Measurements from ENCODE around the gene SEMA3G. TPM values are rescaled to one million over a fixed set of nuclear protein-coding genes. Genes with fewer than 3 reads are reported as not detected.

Gene SEMA3G
- total RNA-seq, 5 donors from 2014 or later (not counting 1 experiment from before 2014, with no cell fraction given): 0.75 to 1.9 (median 1.4) TPM

DNA sequence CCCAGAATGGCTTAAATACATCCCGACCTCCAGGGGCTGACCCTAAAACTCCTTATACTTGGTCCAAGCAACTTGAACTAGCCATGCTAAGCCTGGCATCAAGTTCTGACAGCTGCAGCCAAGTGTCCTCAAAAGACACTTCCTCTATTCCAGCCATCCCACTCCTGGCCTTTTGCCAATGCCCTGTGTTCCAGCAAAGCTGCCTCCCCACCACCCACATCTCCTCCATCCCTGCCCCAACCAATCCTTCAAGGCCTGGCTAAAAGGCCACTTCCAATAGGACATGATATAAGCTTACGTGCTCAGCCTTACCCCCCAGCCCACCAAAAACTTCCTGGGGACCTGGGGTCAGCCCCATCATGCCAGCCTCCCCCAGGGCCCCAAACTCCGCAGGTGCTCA is 40.9 kb downstream of the SEMA3G start:
- Mint-ChIP-seq H3K4me1 (peaks cover 14 to 18% (median 15%) of the 10 kb centered on the region in 3 donors), H3K4me3 (no peak overlapping the region), H3K9me3 (no peaks in the 10 kb centered on the region), H3K36me3 (peaks cover 42% of the 10 kb centered on the region), H3K27ac (no peak overlapping the region), H3K27me3 (no peaks in the 10 kb centered on the region)
- Histone ChIP-seq H3K9me3 (no peaks in the 10 kb centered on the region), H3K36me3 (ENCODE audit: control insufficient read depth in 2 of 2, extremely low read depth in 1 of 2, insufficient read depth in 1 of 2, low read length in 1 of 2) (peaks cover 33 to 81% of the 10 kb centered on the region in 2 donors), H3K27ac (ENCODE audit: low read length) (no peak overlapping the region), H3K4me3 (ENCODE audit: control insufficient read depth in 1 of 2, extremely low read depth in 1 of 2, low read length in 1 of 2) (no peak overlapping the region), H3K4me1 (ENCODE audit: control insufficient read depth in 1 of 2, extremely low read depth in 1 of 2, insufficient read depth in 2 of 2, low read length in 2 of 2) (peaks cover 2 to 30% of the 10 kb centered on the region in 2 experiments), H3K27me3 (replicated peaks in 1 of 2; ENCODE audit: control insufficient read depth in 2 of 2, extremely low read depth in 1 of 2, insufficient read depth in 2 of 2, low read length in 1 of 2) (no peaks in the 10 kb centered on the region)
- POLR2A ChIA-PET: interaction anchor here in 1 of 2 donors (0.5 kb wide), 1 partner anchor 211 kb away, joined by 3 read pairs; no protein-coding TSS in a partner anchor
- ATAC-seq (replicated peaks in 1 of 4) (no peak), DNase-seq (no peak)
- 100% methylated on average over 3 of the region's 3 CpGs for WGBS (ENCODE audit: insufficient coverage)
- CTCF ChIA-PET: no interaction called here

- ChIA-PET POLR2A (interaction anchor here in 1 of 2 donors (0.5 kb wide), 1 partner anchor 211 kb away, joined by 3 read pairs; no protein-coding TSS in a partner anchor), CTCF (no interaction called here)
- H3K9me3 ChIP-seq: no peaks in the 10 kb centered on the region
- H3K4me1 ChIP-seq (ENCODE audit: control insufficient read depth in 1 of 2, extremely low read depth in 1 of 2, insufficient read depth in 2 of 2, low read length in 2 of 2): peaks cover 0 to 24% of the 10 kb centered on the region in 2 experiments
- Mint-ChIP-seq H3K36me3 (peaks cover 41% of the 10 kb centered on the region), H3K4me3 (no peak overlapping the region), H3K27ac (no peak overlapping the region), H3K9me3 (no peaks in the 10 kb centered on the region), H3K27me3 (no peaks in the 10 kb centered on the region), H3K4me1 (peaks cover 8 to 12% (median 9%) of the 10 kb centered on the region in 3 donors)
- no peak overlapping the region for H3K4me3 ChIP-seq (ENCODE audit: control insufficient read depth in 1 of 2, extremely low read depth in 1 of 2, low read length in 1 of 2)
- H3K36me3 ChIP-seq (ENCODE audit: control insufficient read depth in 2 of 2, extremely low read depth in 1 of 2, insufficient read depth in 1 of 2, low read length in 1 of 2): peaks cover 33 to 87% of the 10 kb centered on the region in 2 donors
- WGBS (ENCODE audit: insufficient coverage): 96% methylated on average over 18 of the region's 19 CpGs
- no peaks in the 10 kb centered on the region for H3K27me3 ChIP-seq (replicated peaks in 1 of 2; ENCODE audit: control insufficient read depth in 2 of 2, extremely low read depth in 1 of 2, insufficient read depth in 2 of 2, low read length in 1 of 2)
- no peak for DNase-seq
- no peak overlapping the region for H3K27ac ChIP-seq (ENCODE audit: low read length)
- ATAC-seq (replicated peaks in 1 of 4): no peak
Measured at GRCh38 chr3:52403271-52403841, 41.5 kb downstream of the SEMA3G start.

DNA sequence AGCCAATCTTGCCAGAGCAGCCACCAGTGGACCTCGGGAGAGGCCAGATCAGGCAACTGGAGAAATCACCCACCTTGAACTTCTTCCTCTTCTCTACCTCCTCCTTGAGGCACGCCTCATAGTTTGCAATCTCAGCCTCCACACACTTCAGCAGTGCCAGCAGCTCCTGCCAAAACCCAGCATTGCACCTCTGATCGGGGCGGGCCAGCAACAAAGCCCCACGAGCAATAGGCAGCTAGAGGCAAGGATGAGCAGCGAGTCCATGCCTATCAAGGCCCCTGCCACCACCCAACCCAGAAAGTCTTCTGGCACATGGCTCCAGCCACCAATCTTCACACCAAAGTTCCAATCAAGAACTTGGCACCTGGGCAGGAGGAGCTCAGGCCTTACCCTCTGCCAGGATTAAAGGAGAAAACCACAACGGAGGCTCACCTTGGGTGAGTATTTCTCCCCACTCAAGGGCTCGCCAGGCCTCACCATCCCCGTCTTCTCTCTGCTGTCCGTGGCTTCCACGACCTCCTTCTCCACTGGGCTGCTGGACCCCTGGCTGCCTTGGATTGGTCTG is 42.1 kb downstream of the SEMA3G start:
- Histone ChIP-seq H3K36me3 (ENCODE audit: control insufficient read depth in 2 of 2, extremely low read depth in 1 of 2, insufficient read depth in 1 of 2, low read length in 1 of 2) (peaks cover 36 to 83% of the 10 kb centered on the region in 2 donors), H3K27me3 (replicated peaks in 1 of 2; ENCODE audit: control insufficient read depth in 2 of 2, extremely low read depth in 1 of 2, insufficient read depth in 2 of 2, low read length in 1 of 2) (no peaks in the 10 kb centered on the region), H3K27ac (ENCODE audit: low read length) (no peak overlapping the region), H3K4me1 (ENCODE audit: control insufficient read depth in 1 of 2, extremely low read depth in 1 of 2, insufficient read depth in 2 of 2, low read length in 2 of 2) (peaks cover 0 to 19% of the 10 kb centered on the region in 2 experiments), H3K9me3 (no peaks in the 10 kb centered on the region), H3K4me3 (ENCODE audit: control insufficient read depth in 1 of 2, extremely low read depth in 1 of 2, low read length in 1 of 2) (no peak overlapping the region)
- ChIA-PET POLR2A (no interaction called here), CTCF (no interaction called here)
- Mint-ChIP-seq H3K4me3 (no peak overlapping the region), H3K9me3 (no peaks in the 10 kb centered on the region), H3K27ac (no peak overlapping the region), H3K4me1 (peaks cover 2 to 6% (median 3%) of the 10 kb centered on the region in 3 donors), H3K27me3 (no peaks in the 10 kb centered on the region), H3K36me3 (peaks cover 35% of the 10 kb centered on the region)
- no peak for ATAC-seq (replicated peaks in 1 of 4)
- 86% methylated on average over 7 of the region's 11 CpGs for whole genome bisulfite sequencing (ENCODE audit: insufficient coverage)
- no peak for DNase-seq

DNA sequence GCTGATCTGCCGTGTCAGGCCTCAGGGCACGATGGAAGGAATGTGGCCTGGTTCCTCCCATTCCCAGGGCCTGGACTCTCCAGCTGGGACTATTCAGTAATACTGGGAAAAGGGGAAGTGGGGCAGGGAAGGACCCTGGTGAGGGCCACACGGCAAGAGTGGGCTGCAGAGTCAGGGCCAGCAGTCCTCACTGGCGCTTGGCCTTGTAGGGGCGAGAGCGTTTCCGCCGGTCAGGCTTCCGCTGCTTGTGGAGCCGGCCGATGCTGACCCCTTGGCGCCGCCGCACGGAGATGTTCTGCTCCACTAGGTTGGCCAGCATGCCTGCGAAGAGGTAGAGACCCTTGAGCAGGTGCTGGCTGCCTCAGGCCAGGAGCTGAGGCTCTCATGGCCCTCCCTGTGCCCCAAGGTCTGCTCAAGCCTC is 42.8 kb downstream of the SEMA3G start:
- WGBS (ENCODE audit: insufficient coverage): 96% methylated on average over 16 of the region's 16 CpGs
- Histone ChIP-seq H3K36me3 (ENCODE audit: control insufficient read depth in 2 of 2, extremely low read depth in 1 of 2, insufficient read depth in 1 of 2, low read length in 1 of 2) (peaks cover 37 to 78% of the 10 kb centered on the region in 2 donors), H3K4me1 (ENCODE audit: control insufficient read depth in 1 of 2, extremely low read depth in 1 of 2, insufficient read depth in 2 of 2, low read length in 2 of 2) (peaks cover 0 to 14% of the 10 kb centered on the region in 2 experiments), H3K4me3 (ENCODE audit: control insufficient read depth in 1 of 2, extremely low read depth in 1 of 2, low read length in 1 of 2) (no peak overlapping the region), H3K27ac (ENCODE audit: low read length) (no peak overlapping the region), H3K9me3 (no peaks in the 10 kb centered on the region), H3K27me3 (replicated peaks in 1 of 2; ENCODE audit: control insufficient read depth in 2 of 2, extremely low read depth in 1 of 2, insufficient read depth in 2 of 2, low read length in 1 of 2) (no peaks in the 10 kb centered on the region)
- CTCF ChIA-PET: no interaction called here
- H3K4me1 Mint-ChIP-seq: peaks cover 0 to 5% (median 2%) of the 10 kb centered on the region in 3 donors
- no peak overlapping the region for H3K4me3 Mint-ChIP-seq
- H3K27ac Mint-ChIP-seq: no peak overlapping the region
- no peak for ATAC-seq (replicated peaks in 1 of 4)
- DNase-seq: no peak
- POLR2A ChIA-PET: no interaction called here
- no peaks in the 10 kb centered on the region for H3K9me3 Mint-ChIP-seq
- peaks cover 34% of the 10 kb centered on the region for H3K36me3 Mint-ChIP-seq
- H3K27me3 Mint-ChIP-seq: no peaks in the 10 kb centered on the region

DNA sequence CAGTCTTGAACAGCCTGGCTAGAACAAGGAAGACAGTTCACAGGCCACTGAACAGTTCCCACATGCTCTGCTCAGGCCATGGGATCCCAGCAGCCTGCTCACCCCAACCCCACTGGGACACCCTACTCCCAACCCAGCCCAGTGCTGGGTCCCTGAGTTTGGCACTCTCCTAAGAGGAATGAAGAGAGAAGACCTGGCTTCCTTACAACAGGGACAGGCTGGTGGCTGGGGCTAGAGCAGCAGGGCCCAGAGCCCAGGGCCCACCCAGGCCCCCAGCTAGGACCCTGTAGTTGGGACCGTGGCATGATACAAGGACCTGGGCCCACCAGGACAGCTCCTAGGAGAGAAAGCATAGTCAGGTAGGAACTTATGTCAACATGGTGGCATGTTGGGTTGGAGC is 43.4 kb downstream of the SEMA3G start:
- Histone ChIP-seq H3K27ac (ENCODE audit: low read length) (no peak overlapping the region), H3K36me3 (ENCODE audit: control insufficient read depth in 2 of 2, extremely low read depth in 1 of 2, insufficient read depth in 1 of 2, low read length in 1 of 2) (peaks cover 32 to 73% of the 10 kb centered on the region in 2 donors), H3K9me3 (no peaks in the 10 kb centered on the region), H3K27me3 (replicated peaks in 1 of 2; ENCODE audit: control insufficient read depth in 2 of 2, extremely low read depth in 1 of 2, insufficient read depth in 2 of 2, low read length in 1 of 2) (no peaks in the 10 kb centered on the region), H3K4me3 (ENCODE audit: control insufficient read depth in 1 of 2, extremely low read depth in 1 of 2, low read length in 1 of 2) (no peak overlapping the region), H3K4me1 (ENCODE audit: control insufficient read depth in 1 of 2, extremely low read depth in 1 of 2, insufficient read depth in 2 of 2, low read length in 2 of 2) (peaks cover 0 to 8% of the 10 kb centered on the region in 2 experiments)
- peaks cover 31% of the 10 kb centered on the region for H3K36me3 Mint-ChIP-seq
- ChIA-PET CTCF (no interaction called here), POLR2A (no interaction called here)
- no peaks in the 10 kb centered on the region for H3K27me3 Mint-ChIP-seq
- DNase-seq (no peak), ATAC-seq (replicated peaks in 1 of 4) (peak in 1 of 4 experiments; percentile 11)
- no peak overlapping the region for H3K4me3 Mint-ChIP-seq
- WGBS (ENCODE audit: insufficient coverage): no CpG with 5 or more reads among the region's 1 CpG
- no peaks in the 10 kb centered on the region for H3K9me3 Mint-ChIP-seq
- H3K4me1 Mint-ChIP-seq: peaks cover 0 to 2% (median 0%) of the 10 kb centered on the region in 3 donors
- H3K27ac Mint-ChIP-seq: peak overlapping the region in 1 of 2 donors; percentile 44

DNA sequence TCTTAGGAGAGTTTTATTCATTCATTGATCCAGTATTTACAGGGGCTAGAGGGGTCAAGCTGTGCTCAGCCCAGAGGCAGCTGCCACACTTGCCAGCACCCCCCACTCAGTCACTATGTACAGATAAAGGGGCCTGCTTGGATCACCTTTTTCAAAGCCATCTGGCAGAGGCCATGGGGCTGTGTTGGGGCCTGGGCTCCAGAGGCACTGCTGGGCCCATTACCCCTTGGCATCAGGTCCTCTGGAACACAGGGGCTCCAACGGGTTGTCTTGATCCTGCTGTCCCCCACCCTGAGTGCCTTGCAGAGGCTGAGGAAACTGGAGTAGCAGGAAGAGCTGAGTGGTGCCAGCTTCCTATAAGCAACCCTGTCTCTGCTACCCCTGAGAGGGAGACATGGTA is 43.9 kb downstream of the SEMA3G start:
- Histone ChIP-seq H3K4me3 (ENCODE audit: control insufficient read depth in 1 of 2, extremely low read depth in 1 of 2, low read length in 1 of 2) (no peak overlapping the region), H3K4me1 (ENCODE audit: control insufficient read depth in 1 of 2, extremely low read depth in 1 of 2, insufficient read depth in 2 of 2, low read length in 2 of 2) (peaks cover 0 to 6% of the 10 kb centered on the region in 2 experiments), H3K36me3 (ENCODE audit: control insufficient read depth in 2 of 2, extremely low read depth in 1 of 2, insufficient read depth in 1 of 2, low read length in 1 of 2) (peaks cover 34 to 67% of the 10 kb centered on the region in 2 donors), H3K27ac (ENCODE audit: low read length) (no peak overlapping the region), H3K9me3 (no peaks in the 10 kb centered on the region), H3K27me3 (replicated peaks in 1 of 2; ENCODE audit: control insufficient read depth in 2 of 2, extremely low read depth in 1 of 2, insufficient read depth in 2 of 2, low read length in 1 of 2) (no peaks in the 10 kb centered on the region)
- Mint-ChIP-seq H3K36me3 (peaks cover 30% of the 10 kb centered on the region), H3K4me1 (peaks cover 0 to 1% (median 0%) of the 10 kb centered on the region in 3 donors), H3K27me3 (no peaks in the 10 kb centered on the region), H3K9me3 (no peaks in the 10 kb centered on the region), H3K4me3 (no peak overlapping the region), H3K27ac (peak overlapping the region in 1 of 2 donors; percentile 44)
- ATAC-seq (replicated peaks in 1 of 4) (no peak), DNase-seq (no peak)
- POLR2A ChIA-PET: no interaction called here
- WGBS (ENCODE audit: insufficient coverage): 100% methylated on average over 1 of the region's 1 CpG
- CTCF ChIA-PET: no interaction called here
